ENCODE measurements around the gene GRIN1.

The GRIN1 gene

DNA sequence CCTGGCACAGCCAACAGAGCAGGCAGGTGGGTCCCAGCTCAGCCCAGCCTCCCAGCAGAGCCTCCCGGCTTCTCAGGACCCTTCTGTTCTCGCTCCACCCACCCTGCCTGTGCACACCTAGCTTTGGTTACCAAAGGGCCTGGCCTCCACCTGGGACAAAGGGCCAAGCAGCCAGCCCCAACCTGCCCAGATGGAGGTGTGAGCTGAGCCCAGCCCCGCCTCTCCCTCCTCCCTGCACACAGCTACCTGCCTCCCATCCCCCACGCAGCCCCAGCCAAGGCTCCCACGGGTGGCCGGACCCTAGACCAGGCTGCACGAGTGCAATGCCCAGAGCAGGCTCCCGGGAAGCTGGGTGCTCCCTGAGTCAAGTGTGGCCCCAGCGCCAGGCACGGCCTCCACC is 56.0 kb downstream of the GRIN1 start:
- DNase-seq (ENCODE audit: low read depth), result no peak

DNA sequence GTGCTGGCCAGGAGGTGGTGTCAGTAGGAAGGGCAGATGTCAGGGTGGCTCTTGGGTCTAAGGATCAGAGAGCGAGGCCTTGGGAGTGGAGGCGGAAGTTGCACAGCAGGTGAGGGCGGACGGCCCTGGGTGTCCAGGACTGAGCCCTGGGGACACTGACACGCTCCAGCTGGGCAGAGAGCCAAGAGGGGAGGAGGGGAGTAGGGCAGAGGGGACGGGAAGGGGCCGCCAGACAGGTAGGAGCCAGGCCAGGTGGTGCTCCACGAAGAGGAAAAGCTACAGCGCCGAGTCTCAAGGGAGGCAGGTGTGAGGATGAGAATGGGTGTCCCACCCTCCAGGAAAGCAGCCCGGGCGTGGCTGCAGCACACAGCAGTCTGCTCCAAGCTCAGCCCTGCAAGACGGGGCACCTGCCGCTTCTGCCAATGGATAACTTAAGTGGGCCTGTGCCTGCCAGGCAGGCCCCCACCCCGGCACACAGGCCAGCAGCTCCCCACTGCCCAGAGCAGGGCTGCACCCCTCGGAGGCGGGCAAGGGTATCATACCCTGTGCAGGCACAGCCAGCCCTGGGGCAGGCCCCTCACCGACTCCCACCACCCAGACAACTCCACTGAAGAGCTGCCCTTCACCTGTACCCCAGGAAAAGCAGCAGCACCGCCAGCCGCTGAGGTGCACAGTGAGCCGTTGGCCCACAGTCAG is 56.7 kb downstream of the GRIN1 start:
- no peak for DNase-seq (ENCODE audit: low read depth)

DNA sequence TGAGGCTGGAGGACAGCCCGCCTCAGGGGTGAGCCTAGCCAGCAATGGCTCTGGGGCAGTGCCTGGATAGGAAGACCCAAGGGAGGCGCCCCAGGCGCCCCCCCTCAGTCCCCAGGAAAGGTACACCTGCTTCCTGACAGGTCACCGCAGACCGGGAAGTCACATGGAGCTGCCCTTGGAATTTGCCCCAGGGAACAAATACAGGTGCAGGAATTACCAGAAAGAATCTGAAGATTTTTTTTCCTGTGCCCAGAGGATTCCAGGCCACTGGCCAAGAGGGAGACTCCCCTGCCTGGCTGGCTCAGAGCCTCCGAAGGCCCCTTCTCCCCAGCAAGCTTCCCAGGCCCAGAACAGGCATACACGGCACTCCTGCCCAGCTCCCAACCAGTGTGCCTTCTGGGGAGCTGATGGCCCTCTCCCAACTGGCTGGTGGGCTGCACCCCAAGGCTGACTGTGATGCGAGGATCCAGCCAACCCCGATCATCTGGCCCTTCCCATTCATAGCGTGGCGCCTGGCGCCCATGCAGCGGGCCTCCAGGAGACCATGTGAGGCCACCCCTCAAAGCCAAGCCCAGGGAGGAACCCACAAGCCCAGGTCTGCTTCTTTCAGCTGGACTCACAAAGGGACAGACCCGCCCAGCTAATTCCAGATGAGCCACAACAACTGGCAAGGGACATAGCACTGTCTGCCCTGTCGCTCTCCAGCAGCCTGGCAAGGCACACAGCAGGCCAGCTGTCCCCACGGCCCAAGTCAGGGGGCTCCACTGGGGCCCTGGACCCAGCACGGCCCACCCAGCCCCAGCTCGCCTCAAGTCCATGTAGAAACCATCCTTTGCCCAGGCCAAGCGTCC is 59.3 kb downstream of the GRIN1 start:
- DNase-seq (ENCODE audit: low read depth), result no peak

DNA sequence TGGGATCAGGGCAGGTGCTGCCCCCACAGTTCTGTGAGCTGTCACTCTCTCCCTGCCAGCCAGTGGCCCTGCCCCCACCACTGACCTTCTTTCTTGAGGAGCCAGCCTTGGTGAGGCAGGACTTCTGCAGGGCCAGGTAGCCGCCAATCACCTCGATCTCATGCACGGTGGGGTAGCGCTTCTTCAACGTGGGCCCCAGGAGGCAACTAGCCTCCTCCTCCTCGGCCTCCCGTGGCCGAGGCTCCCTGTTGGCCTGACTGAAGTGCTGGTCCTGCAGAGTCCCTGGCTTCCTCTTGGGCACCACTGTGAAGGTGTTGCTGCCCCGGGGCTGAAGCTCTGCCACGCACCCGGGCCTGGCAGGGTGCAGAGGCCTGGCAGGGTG is 59.9 kb downstream of the GRIN1 start:
- DNase-seq (ENCODE audit: low read depth), result no peak

DNA sequence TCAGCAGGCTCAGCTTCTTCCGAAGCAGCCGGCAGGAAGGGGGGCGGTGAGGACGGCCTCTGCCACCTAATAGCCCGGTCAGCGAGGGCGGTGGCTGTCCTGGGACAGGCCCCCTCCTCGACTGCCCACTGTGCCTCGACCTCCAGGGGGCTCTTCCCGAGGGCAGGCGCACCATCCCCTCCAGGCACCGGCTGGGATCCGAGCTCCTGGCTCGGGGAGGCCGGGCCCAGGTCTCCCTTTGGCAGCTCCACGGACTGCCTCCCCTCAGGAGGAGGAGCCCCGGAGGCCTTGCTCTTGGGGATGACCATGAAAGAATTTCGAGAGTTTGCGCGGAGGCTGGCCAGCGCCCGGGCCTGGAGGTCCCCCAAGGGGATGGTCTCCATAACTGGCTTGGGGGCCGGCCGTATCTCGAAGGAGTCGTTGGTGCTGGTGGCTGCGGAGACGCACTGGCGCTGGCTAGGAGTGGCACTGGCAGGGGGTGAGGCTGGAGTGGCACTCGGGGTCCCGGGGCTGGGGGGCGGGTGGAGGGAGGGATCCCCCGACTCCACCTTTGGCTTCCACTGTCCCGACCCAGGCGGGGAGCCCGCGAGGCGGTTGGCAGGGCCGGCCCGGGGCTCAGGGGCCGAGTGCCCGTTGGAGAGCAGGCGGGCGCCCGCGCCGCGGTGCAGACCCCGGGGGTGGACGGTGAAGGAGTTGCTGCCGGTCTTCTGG is 60.6 kb downstream of the GRIN1 start:
- DNase-seq (ENCODE audit: low read depth), result no peak

DNA sequence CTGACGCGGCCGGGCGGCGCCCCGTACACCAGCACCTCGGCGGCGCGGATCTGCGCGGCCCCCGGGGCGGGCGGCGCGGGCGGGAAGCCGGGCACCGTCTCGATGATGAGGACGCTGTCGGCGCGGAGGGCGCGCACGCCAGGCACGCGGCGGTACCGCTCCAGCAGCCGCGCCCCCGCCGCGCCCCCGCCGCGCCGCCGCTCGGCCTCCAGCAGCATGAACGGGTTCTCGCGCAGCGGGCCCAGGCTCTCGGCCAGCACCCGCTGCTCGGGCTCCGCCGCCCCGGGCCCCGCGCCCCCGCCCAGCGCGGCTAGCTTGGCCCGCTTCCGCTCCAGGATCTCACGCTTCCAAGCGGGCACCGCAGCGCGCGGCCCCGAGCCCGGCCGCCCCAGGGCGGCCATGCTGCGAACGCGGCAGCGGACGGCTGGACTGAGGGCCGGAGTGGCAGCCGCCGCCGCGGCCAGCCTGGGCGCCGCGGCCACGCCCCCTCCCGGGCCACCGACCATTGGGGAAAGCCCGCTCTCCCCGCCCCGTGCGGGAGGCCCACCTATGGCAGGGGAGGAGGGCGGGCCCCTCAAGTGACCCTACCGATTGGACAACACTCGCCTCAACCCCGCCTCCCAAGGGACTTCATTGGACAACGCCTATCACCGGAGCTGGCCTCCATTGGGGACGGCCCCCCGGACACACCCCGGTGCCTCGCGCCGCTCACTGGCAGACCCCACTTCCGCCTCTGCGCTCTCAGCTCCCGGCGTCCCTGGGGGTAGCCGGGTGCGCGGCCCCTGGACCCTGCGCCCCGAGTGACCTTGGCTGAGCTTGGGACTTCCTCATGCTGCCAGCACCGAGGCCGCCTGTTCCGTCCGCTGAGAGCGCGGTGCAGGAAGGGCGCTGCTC is 61.6 kb downstream of the GRIN1 start, which contains the start of gene TPRN:
TSS of gene TPRN (minus strand) at position 431 of the 894 bp plus-strand sequence. CDS start at position 401, 30 bp downstream.
- peak; percentile 82 for DNase-seq (ENCODE audit: low read depth)

DNA sequence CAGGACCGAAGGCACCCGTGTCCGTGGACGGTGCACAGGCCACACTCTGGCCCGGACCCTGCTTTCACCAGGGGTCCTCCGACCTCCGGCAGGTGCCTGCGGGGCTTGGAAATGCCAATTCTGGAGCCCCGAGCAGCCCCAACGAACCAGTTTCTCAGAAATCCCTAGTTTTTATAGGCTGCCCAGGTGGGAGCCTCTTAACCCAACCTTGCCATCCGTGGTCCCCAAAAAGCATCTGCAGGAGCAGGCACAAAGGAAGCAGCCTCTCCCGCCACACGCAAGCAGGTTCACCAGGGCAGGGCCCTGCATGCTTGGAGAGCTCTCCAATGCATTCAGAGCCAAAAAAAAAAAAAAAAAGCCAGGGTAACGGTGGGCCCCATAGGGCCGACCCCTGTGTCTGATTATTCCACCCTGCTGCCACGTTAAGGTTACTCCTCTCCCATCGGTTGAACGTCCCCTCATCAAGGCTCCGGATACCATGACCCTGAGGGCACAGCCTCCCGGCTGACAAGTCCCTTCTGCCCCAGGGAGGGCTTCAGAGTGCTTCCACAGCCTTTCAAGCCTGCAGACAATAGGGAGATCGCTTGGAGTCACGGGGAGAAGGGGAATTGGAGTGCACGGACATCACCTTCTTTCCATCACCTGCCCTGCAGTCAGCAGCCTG is 62.4 kb downstream of the GRIN1 start:
- DNase-seq (ENCODE audit: low read depth), result no peak

DNA sequence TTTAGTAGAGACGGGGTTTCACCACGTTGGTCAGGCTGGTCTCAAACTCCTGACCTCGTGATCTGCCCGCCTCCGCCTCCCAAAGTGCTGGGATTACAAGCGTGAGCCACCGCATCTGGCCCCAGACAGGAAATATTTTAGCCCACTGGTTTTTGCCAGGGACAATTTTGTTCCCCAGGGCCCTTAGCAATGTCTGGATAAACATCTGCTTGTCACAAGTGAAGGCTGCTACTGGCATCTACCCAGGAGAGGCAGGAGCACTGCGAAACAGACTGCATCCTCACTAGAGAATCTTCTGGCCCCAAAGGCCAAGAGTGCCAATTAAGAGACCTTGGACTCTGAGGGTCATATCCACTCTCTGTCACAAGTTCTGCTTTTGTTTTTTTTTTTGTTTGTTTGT is 64.0 kb downstream of the GRIN1 start:
- DNase-seq (ENCODE audit: low read depth), result no peak

DNA sequence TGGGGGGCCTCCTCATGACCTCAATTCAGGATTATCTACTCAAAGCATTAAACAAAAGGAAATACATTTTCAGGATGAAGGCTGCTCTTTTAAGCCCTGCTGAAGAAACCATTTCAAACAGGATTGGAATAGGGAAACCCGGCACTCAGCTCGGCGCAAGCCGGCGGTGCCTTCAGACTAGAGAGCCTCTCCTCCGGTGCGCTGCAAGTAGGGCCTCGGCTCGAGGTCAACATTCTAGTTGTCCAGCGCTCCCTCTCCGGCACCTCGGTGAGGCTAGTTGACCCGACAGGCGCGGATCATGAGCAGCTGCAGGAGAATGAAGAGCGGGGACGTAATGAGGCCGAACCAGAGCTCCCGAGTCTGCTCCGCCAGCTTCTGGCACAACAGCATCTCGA is 65.8 kb downstream of the GRIN1 start:
- DNase-seq (ENCODE audit: low read depth), result no peak

DNA sequence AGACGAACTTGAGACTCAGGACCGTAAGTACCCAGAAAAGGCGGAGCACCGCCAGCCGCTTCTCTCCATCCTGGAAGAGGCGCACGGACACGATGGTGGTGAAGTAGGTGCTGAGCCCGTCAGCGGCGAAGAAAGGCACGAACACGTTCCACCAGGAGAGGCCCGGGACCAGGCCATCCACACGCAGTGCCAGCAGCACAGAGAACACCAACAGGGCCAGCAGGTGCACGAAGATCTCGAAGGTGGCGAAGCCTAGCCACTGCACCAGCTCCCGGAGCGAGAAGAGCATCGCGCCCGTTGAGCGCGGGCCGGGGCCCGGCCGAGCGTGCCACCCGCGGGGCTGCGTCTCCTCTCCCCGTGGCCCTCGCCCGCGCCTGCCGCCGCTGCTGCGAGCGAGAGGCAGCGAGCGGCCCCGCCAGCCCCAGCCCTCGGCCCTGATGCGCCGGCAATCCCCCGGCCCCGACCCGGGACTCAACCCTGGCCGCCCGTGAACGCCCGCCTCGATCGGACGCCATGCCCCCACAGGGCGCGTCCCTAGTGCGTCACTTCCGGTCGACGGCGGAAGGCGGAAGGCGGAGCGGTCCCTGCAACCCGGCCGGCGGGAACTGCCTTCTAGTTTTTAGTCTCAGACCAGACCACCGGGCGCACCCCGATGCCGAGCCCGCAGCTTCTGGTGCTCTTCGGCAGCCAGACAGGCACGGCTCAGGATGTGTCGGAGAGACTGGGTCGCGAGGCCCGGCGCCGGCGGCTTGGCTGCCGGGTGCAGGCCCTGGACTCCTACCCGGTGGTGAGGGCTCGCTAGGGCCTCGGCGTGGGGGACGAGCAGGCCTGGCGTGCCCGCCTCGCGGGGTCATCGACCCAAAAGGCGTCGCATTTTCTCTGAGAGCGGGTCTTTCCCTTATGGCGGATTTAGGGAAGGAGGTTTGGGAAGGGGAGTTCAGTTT is 66.4 kb downstream of the GRIN1 start, which contains the start of the genes NDOR1 and TMEM203:
TSS of gene NDOR1 (plus strand) at position 575 of the 944 bp plus-strand sequence. CDS start at position 653, 78 bp downstream.
TSS of gene TMEM203 (minus strand) at position 523 of the 944 bp plus-strand sequence. CDS start at position 289, 234 bp downstream.
- peak; percentile 42 for DNase-seq (ENCODE audit: low read depth)

DNA sequence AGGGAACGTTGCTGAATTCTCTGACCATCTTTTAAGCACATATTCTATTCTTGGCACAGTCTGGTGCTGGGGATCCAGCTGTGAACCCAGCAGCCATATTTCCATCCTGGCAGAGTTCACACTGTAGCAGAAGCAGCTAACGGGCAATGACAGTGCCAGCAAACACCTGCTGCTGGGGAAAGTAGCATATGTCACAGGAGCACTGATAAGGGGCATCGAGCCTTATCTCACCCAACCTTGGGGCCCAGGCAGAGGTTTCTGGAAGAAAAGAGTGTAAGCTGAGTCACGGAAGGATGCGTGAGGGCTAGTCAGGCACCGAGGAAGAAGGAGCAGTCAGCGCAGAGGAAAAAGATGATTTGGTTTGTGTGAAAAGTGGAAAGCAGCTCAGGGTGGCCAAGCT is 67.6 kb downstream of the GRIN1 start:
- no peak for DNase-seq (ENCODE audit: low read depth)

DNA sequence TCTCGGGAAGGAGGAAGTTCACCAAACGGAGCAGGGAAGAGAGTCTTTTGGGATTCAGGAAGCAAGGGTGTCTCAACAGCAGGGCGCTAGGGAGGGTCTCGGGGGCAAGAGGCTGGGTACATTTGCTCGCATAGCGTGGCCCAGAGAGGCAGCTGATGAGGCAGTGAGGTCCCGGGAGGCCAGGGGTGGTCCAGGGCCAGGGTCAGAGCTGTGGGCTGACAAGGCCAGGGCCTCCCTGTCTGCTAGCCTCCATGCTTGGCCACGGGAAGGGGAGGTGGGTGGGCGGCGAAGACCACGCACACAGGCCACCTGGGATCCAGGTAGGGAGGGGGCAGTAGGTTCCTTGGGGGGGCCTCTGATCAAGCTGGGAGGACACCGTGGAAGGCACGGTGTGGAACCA is 72.6 kb downstream of the GRIN1 start:
- no peak for DNase-seq (ENCODE audit: low read depth)

DNA sequence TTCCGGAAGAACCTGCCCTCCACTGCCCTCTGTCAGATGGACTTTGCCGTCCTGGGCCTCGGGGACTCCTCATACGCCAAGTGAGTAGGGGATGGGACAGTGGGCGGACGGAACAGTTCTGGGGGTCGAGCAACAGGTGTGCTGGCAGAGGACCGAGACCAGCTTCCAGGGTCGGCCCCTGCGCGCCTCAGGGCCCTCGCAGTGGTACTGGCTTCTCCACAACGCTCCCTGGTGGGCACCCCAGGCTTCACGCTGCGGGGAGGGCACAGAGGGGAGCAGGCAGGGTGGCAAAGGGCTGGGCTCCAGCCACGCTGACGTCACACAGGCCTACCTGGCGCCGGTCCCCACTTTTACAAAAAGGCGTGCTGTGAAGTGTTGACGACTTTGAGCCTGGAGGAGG is 73.6 kb downstream of the GRIN1 start:
- DNase-seq (ENCODE audit: low read depth), result no peak

DNA sequence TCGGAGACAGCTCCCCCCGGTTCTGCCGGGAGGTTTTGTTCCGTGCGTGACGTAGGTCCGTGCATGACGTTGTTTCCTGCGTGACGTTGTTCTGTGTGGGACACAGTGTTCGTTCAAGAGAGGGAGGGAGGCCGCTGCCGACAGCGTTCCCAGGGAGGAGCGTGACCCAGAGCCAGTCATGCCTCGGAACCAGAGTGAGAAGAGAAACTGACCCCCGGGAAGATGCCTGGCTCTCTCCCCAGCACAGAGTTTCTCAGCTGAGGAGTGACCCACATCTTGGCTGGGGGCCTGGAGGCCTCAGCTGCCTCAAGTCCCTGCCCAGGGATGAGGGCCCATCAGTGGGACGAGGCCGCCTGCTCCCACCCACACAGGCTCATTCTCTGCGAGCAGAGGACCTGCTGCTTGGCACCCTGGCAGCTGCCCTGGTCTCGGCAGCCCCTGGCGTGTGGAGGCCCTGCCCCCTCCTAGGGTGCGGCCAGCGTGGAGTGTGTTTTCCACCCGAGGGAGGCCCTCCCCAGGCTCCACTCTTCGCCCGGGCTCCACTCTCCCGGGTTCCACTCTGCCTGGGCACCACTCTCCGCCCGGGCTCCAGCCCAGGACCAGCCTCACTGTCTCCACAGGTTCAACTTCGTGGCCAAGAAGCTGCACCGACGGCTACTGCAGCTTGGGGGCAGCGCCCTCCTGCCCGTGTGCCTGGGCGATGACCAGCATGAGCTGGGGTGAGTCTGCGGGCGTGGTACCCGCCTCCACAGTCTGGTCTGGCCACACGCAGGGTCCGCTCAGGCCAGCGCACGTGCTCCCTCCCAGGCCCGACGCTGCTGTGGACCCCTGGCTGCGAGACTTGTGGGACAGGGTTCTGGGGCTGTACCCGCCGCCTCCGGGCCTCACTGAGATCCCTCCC is 74.5 kb downstream of the GRIN1 start:
- no peak for DNase-seq (ENCODE audit: low read depth)

DNA sequence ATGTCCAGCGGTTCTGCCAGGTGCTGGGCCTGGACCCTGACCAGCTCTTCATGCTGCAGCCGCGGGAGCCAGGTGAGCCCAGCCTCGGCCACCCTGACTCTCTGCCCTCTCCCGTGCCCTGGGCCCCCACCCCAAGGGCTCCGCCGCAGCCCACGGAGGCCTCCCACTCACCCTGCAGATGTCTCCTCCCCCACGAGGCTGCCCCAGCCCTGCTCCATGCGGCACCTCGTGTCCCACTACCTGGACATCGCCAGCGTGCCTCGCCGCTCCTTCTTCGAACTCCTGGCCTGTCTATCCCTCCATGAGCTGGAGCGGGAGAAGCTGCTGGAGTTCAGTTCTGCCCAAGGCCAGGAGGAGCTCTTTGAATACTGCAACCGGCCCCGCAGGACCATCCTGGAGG is 75.7 kb downstream of the GRIN1 start:
- DNase-seq (ENCODE audit: low read depth), result no peak

DNA sequence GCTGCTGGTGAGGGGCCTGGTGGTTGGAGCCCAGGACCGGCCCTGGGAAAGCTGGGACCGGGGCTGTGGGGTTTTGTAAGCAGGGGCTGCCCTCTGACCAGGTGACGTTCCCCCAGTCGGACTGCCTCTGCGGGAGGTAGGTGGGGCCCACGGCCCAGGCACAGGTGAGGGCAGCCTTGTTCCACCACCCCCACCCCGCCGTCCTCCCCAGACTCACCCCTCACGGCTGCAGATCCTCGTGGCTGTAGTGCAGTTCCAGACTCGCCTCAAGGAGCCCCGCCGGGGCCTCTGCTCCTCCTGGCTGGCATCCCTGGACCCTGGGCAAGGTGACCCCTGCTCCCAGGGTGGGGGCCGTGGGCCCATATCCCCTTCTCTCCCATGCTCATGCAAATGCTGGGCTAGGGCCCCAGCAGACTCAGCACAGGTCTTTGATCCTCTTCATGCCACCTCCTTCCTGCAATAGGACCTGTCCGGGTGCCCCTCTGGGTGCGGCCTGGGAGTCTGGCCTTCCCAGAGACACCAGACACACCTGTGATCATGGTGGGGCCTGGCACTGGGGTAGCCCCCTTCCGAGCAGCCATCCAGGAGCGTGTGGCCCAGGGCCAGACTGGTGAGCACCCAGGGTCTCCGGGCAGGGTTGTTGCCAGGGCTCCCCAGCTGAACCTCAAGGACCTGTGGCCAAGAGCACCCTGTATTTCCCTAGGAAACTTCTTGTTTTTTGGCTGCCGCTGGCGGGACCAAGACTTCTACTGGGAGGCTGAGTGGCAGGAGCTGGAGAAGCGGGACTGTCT is 76.4 kb downstream of the GRIN1 start:
- DNase-seq (ENCODE audit: low read depth), result no peak

DNA sequence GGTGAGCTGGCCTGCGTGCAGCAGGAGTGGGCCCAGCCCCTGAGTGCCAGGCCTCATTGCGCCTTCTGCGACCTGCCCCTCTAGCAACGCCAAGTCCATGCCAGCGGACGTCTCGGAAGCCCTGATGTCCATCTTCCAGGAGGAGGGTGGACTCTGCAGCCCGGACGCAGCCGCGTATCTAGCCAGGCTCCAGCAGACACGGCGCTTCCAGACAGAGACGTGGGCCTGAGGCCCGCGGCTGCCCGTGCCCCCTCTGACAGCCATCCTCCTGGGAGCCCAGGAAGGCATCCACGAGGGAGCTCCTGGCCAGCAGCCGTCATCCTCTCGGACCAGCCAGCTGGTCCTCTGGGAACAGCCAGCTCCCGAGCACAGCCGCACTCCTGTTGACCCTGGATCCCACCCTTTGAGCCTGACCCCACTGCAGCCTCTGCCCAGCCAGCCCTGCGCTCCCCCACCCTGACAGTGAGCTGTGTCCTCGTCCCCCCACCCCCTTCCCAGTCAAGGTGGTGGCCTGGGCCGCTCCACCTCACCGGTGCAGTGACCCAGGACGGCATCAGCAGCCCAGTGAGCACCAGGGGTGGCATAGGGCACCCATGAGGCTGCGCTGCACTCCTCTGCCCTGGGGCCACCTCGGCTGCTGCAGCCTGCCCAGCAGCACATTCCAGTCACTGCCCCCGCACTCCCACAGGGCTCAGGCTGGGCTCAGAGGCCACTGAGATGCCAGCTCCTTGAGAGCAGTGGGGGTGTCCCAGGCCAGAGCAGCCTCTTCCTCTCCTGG is 77.4 kb downstream of the GRIN1 start:
- no peak for DNase-seq (ENCODE audit: low read depth)

Measured in HS-27A (cell line).